ENCODE results near the gene PARM1.

Gene PARM1

DNA sequence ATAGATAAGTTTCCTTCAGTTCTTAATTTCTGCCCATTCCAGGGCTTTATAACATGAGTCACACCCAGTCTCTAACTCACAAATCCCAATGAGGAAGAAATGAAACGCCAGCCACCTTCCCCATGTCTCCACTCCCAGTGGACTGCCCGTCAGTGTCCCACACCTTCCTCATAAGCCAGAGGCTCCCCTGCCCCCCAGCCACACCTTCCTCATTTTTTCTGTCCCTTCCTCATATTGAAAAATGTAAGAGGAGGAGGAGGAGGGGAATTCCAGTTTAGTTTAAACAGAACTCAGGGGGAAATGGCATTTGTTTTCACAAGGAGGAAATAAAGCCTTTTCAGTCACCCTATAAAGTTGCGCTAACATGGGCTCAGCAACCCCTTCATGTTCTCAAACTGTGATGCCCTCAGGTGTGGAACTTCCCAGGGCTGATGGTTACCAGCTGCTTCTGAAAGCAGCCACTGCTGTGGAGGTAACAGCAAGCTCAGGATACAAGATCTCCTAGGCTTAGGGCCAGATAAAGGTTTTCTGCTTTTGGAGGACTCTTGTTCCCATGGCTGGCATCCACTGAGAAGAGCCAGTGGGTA is 97.8 kb downstream of the PARM1 start:
- Histone ChIP-seq H3K27me3 (ENCODE audit: control insufficient read depth, insufficient read depth, low read length) (no peaks in the 10 kb centered on the region), H3K9me3 (ENCODE audit: control insufficient read depth, low read length) (no peaks in the 10 kb centered on the region), H3K4me3 (ENCODE audit: low read depth, low read length) (no peak overlapping the region), H2AFZ (no peak overlapping the region), H3K9ac (no peak overlapping the region), H3K79me2 (no peaks in the 10 kb centered on the region), H3K27ac (no peak overlapping the region), H3K36me3 (ENCODE audit: control insufficient read depth, insufficient read depth, low read length) (no peaks in the 10 kb centered on the region), H3K4me2 (ENCODE audit: low read length) (no peak overlapping the region), H3K4me1 (no peaks in the 10 kb centered on the region)
- TF ChIP-seq, protein P1, sequence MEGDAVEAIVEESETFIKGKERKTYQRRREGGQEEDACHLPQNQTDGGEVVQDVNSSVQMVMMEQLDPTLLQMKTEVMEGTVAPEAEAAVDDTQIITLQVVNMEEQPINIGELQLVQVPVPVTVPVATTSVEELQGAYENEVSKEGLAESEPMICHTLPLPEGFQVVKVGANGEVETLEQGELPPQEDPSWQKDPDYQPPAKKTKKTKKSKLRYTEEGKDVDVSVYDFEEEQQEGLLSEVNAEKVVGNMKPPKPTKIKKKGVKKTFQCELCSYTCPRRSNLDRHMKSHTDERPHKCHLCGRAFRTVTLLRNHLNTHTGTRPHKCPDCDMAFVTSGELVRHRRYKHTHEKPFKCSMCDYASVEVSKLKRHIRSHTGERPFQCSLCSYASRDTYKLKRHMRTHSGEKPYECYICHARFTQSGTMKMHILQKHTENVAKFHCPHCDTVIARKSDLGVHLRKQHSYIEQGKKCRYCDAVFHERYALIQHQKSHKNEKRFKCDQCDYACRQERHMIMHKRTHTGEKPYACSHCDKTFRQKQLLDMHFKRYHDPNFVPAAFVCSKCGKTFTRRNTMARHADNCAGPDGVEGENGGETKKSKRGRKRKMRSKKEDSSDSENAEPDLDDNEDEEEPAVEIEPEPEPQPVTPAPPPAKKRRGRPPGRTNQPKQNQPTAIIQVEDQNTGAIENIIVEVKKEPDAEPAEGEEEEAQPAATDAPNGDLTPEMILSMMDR (IDR thresholded peaks at IDR 0.05) = no peak

DNA sequence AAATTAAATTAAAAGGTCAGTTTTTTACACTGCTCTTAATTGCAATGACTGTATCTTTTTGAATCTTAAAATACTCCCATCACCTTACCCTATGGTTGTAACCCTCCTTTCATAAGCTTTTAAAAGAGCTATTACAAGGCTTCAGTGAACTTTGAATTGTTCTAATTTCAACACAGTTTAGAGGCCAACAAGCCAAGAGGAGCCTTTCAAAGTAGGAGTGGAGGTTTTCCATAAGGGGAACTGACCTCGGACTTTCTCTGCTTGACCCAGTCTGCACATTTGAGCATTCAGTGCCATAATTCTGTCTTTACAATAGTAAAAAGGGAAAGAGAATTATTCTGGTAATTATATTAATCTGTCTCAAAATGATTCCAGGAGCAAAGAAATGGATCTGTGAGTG is 98.9 kb downstream of the PARM1 start:
- Histone ChIP-seq H3K36me3 (ENCODE audit: control insufficient read depth, insufficient read depth, low read length) (no peaks in the 10 kb centered on the region), H3K4me2 (ENCODE audit: low read length) (no peak overlapping the region), H3K79me2 (no peaks in the 10 kb centered on the region), H3K27ac (no peak overlapping the region), H3K4me3 (ENCODE audit: low read depth, low read length) (no peak overlapping the region), H3K4me1 (no peaks in the 10 kb centered on the region), H3K27me3 (ENCODE audit: control insufficient read depth, insufficient read depth, low read length) (no peaks in the 10 kb centered on the region), H3K9me3 (ENCODE audit: control insufficient read depth, low read length) (no peaks in the 10 kb centered on the region), H3K9ac (no peak overlapping the region), H2AFZ (no peak overlapping the region)
- TF ChIP-seq, protein P1 (IDR thresholded peaks at IDR 0.05) = no peak

DNA sequence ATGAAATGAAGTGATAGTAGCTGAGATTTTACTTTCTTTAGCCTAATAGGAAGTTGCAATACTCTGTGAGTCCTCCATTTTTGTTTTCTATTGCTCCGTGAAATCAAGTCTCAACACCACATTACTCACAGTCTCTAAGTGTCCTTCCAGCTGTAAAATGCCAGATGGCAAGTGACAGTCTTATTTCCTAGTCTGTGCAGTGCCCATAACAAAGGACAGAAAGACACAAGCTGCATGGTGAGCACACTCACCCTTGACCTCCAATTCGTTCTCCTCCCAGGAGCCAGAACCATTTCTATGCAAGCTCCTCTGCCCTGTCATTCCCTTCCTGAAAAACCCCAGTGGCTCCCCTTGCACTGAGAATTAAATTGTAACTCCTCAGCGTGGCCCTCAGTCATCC is 101.6 kb downstream of the PARM1 start:
- Histone ChIP-seq H3K4me1 (no peaks in the 10 kb centered on the region), H3K9ac (no peak overlapping the region), H2AFZ (no peak overlapping the region), H3K27ac (no peak overlapping the region), H3K27me3 (ENCODE audit: control insufficient read depth, insufficient read depth, low read length) (no peaks in the 10 kb centered on the region), H3K36me3 (ENCODE audit: control insufficient read depth, insufficient read depth, low read length) (no peaks in the 10 kb centered on the region), H3K4me2 (ENCODE audit: low read length) (no peak overlapping the region), H3K79me2 (no peaks in the 10 kb centered on the region), H3K9me3 (ENCODE audit: control insufficient read depth, low read length) (no peaks in the 10 kb centered on the region), H3K4me3 (ENCODE audit: low read depth, low read length) (no peak overlapping the region)
- TF ChIP-seq, protein P1 (IDR thresholded peaks at IDR 0.05) = no peak

DNA sequence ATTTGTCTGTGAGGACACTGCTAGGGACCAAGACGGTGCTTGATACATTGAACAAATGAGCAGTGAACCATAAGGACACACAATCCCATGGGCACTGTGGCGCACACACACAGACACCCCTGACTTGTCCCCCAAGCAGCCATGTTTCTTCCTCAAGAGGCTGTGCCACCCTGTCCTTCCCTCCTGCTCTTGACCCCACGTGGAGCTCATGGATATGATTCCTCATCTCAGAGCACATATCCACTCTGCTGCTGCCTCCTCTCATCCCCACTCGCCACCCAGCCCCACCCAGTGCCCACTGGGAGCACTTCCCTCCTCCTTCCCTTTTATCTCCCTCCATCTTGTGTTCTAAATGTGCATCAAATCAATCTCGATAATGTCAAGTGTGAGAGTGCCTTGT is 102.4 kb downstream of the PARM1 start:
- no peaks in the 10 kb centered on the region for H3K27me3 ChIP-seq (ENCODE audit: control insufficient read depth, insufficient read depth, low read length)
- TF ChIP-seq, protein P1 (IDR thresholded peaks at IDR 0.05) = no peak
- no peaks in the 10 kb centered on the region for H3K36me3 ChIP-seq (ENCODE audit: control insufficient read depth, insufficient read depth, low read length)
- no peak overlapping the region for H3K4me2 ChIP-seq (ENCODE audit: low read length)
- H3K9ac ChIP-seq = no peak overlapping the region
- no peaks in the 10 kb centered on the region for H3K9me3 ChIP-seq (ENCODE audit: control insufficient read depth, low read length)
- H2AFZ ChIP-seq = no peak overlapping the region
- no peaks in the 10 kb centered on the region for H3K4me1 ChIP-seq
- no peak overlapping the region for H3K27ac ChIP-seq
- no peaks in the 10 kb centered on the region for H3K79me2 ChIP-seq
- no peak overlapping the region for H3K4me3 ChIP-seq (ENCODE audit: low read depth, low read length)

Measured in parathyroid adenoma (tissue), 2 donors.